VCaP (cell line): ENCODE results near the gene KRT82.

Source experiments
- H3K27ac ChIP-seq: fragments of 450-650 bp; 2 replicates; pipeline ENCODE4 v1.5.1; 2017
- TF ChIP-seq, protein P1 (sequence below): fragments of 450-650 bp; conservative IDR thresholded peaks from 2 replicates; pipeline ENCODE4 v1.5.1; 2017; ENCODE audit warnings: mild to moderate bottlenecking, moderate library complexity

The KRT82 gene

DNA sequence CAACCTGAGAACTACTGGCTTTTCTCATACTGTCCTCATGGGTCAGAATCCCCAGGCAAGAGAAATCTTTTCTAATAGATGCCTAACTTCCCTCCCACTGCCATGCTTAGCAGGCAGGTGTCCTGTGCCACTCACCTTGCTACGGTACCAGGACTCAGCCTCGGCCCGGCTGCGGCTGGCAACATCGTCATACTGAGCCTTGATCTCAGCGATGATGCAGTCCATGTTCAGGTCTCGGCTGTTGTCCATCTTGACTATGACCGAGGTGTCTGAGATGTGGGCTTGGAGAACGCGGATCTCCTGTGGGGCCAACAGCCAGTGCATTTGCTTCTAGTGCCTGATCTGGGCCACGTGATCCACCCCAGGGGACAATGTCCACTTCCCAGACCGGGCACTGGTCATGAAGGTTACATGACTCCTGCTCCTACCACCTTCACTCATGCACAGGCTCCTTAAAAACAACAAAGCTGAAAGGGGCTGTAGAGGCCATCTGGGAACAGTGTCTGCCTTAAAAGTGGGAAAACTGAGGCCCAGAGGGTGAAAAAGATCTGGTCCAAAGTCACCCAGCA, 42.9 kb downstream of the KRT82 start:
- H3K27ac ChIP-seq, result no peak overlapping the region
- TF ChIP-seq, protein P1, sequence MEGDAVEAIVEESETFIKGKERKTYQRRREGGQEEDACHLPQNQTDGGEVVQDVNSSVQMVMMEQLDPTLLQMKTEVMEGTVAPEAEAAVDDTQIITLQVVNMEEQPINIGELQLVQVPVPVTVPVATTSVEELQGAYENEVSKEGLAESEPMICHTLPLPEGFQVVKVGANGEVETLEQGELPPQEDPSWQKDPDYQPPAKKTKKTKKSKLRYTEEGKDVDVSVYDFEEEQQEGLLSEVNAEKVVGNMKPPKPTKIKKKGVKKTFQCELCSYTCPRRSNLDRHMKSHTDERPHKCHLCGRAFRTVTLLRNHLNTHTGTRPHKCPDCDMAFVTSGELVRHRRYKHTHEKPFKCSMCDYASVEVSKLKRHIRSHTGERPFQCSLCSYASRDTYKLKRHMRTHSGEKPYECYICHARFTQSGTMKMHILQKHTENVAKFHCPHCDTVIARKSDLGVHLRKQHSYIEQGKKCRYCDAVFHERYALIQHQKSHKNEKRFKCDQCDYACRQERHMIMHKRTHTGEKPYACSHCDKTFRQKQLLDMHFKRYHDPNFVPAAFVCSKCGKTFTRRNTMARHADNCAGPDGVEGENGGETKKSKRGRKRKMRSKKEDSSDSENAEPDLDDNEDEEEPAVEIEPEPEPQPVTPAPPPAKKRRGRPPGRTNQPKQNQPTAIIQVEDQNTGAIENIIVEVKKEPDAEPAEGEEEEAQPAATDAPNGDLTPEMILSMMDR, result no peak

DNA sequence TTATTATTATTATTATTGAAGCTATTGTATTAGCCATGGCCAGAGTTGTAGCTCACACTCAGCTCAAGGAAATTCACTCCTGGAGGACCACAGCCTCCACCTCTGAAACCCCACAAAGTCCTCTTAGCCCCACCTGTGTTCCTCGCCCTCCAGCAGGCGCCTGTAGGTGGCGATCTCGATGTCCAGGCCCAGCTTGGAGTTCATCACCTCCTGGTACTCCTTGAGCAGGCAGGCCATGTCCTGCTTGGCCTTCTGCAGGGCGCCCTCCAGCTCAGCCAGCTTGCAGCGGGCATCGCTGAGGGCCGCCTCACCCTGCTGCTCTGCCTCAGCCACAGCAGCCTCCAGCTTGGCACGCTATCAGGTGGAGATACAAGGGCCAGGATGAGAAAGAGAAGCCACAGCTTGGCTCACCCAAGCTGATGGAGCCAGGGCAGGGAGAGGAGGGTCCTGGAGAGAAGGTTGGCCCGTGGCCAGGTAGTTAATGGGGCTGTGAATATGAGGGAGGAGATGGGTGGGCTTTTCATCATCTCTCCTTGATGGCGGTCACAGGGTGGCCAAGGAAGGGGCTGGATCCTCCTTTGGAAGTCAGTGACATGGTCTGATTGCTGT, 43.9 kb downstream of the KRT82 start:
- TF ChIP-seq, protein P1, result peak; percentile 19; the same call in 1 of the 2 replicates
- no peak overlapping the region for H3K27ac ChIP-seq

DNA sequence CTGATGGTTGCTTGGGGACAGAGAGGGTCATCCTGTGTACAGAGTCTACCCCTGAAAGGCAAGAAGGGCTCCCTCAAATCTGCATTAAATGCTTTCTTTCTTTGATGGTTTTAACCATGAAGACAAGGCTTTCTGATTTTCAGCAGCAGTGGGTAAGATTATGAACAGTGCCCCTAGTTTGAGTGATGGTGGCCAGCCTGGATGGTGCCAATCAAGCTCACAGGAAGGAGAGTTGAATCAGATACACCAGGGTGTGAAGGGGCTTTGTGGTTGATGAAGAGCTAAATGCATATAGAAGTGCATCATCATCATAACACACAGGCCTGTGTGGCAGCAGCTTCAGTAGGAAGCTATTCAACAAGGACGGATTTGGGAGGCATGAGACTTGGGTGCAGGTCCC, 44.6 kb downstream of the KRT82 start:
- TF ChIP-seq, protein P1, result no peak
- H3K27ac ChIP-seq, result no peak overlapping the region

DNA sequence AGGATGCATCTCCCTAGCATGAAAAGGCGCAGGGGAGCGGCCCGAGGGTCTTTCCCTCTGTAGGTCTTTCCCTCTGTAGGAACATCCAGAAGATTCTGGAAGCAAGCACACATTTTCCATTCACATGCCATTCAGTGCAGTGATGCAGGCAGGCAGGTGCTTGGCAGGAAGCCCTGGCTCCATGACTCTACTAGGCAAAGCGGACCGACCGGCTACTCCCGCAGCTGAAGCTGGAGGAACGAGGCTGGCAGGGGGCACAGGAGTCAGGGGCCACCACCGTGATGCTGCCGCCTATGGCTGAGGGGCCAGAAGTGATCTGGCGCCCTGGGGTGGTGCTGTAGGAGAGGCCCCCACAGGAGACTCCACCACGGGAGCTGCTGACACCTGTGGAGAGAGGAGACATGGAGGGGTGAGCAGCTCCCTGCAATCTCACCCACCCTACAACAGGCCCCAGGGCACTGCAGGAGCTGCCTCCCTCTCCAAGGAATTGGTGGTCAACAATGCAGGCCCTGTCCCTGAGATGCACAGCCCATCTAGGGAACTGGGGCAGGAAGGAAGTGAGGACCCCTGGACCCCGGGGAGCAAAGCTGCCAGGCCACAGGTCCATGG, 45.4 kb downstream of the KRT82 start:
- TF ChIP-seq, protein P1, result no peak
- H3K27ac ChIP-seq, result no peak overlapping the region

DNA sequence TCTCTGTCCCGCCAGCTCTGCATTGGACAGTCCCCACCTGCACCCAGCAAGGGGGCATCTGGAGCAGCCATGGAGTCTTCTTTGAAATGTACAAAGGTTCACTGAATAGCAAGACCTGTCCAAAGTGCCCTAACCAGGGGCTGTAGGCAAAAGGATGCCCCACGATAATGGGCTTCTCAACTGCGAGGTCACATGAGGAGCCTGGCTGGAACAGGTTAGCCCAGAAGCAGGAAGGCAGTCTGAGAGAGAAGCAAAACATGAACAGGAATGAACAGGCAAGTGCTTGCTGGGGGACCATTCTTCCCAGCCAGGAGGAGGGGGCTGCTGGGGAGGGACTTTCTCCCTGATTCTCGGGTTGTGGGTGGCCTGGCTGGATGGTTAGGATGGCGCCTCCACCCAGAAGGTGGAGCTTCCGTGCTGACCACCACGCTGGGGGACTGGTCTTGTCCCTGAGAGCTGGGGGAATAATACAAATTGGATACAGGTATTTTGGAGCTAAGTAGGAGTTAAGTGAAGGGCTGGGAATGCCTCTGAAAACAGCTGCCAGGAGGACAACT, 46.0 kb downstream of the KRT82 start:
- H3K27ac ChIP-seq, result no peak overlapping the region
- TF ChIP-seq, protein P1, result no peak

DNA sequence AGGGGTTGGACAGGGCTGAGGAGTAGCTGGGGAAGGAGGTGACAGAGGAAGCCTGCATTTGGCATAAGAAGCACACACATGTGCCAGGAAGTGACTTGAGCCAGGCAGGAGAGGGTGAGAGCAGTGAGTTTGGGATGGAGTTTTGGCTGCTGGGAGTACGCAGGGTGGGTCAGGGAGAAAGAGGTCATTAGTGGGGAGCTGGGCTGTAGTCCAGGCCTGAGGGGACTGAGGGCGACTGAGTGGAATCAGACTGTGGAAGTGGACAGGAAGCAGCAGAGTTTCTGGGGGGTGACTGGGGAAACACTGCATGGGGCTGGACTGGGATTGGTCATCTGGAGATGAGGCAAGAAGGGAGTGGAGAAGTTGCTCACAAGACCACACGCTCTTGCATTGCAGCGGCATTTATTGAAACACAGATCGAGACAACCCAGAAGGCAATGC, 46.5 kb downstream of the KRT82 start:
- H3K27ac ChIP-seq, result no peak overlapping the region
- TF ChIP-seq, protein P1, result no peak

DNA sequence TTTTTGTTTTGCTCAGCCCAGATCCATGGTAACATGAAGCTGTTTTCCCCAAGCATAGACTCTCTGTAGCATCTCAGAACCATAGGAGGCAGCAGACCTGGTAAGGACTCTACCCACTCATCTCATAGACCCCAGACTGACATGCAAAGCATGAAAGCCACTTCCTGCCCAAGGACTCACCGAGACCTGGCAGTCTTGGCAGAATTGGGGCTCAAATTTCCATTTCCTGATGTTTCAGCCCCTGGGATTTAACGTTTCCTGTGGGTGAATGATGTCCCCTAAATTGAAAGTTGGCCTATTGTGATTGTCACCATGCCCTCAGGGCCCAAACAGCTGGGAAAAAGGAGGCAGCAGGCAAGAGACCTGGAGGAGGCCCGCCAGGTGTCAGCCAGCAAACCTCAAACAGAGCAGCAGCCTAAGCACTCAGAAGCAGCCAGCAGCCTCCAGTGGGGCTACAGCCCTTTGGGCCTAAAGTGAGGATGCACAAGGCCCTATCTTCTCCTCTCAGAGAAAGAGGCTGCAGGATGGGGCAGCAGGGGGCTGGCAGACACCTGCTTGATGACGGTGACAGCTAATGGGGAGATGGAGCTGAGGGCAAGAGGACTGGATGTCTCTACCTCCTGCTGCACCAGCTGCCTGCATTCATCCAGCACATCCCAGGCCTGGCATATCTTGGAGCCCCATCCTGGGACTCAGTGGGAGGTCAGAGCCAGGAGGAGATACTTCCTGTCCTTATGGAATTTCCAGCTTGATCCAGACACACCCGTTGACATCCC, 47.4 kb downstream of the KRT82 start:
- TF ChIP-seq, protein P1, result no peak
- H3K27ac ChIP-seq, result no peak overlapping the region
